IMR-90 (cell line): ENCODE measurements around the gene ADGRF5. TPM values are rescaled to one million over a fixed set of nuclear protein-coding genes. Genes with fewer than 3 reads are reported as not detected.

ENCODE experiments used
- ATAC-seq: fragments of 200-7000 bp; cut with Tn5 transposase; 2 replicates; pipeline ENCODE4 v1.9.1; 2020; ENCODE audit warnings: low read depth, mild to moderate bottlenecking, moderate library complexity
- BruUV-seq: library from RNA; stranded (reverse); fragments of 400-500 nt; replicated peaks from 2 replicates; lab custom pipeline; 2021; lab: Mats Ljungman, UMichigan
- CTCF ChIA-PET: fragments of 300-600 bp; formaldehyde crosslinking; extraction: SDS; loops from one replicate; lab custom pipeline; 2021; ENCODE audit warnings: antibody characterized with exemption; lab: Yijun Ruan, JAX
- POLR2A ChIA-PET: fragments of 300-600 bp; sonication (Branson Sonifier 250); formaldehyde crosslinking; loops from one replicate; lab custom pipeline; 2022; ENCODE audit warnings: antibody characterized with exemption; ENCODE audit not compliant: unreplicated experiment; lab: Charles Lee
- DNase-seq: peaks from one replicate; pipeline ENCODE4 v3.0.0; 2013
- H2AFZ ChIP-seq: replicated peaks from 2 replicates; pipeline ENCODE3; 2013; ENCODE audit warnings: low read length, mild to moderate bottlenecking; ENCODE audit not compliant: poor library complexity
- H2AK5ac ChIP-seq: 2 replicates; pipeline ENCODE4 v1.6.1; 2013; ENCODE audit warnings: low read depth, low read length, inconsistent platforms
- H2AK9ac ChIP-seq: replicated peaks from 2 replicates; pipeline ENCODE3; 2013; ENCODE audit warnings: mild to moderate bottlenecking, low read depth, low read length, moderate library complexity; ENCODE audit not compliant: poor library complexity
- H2BK120ac ChIP-seq: 2 replicates; pipeline ENCODE4 v1.6.1; 2013; ENCODE audit warnings: low read depth, low read length, inconsistent platforms
- H2BK15ac ChIP-seq: 3 replicates; pipeline ENCODE4 v1.6.1; 2013; ENCODE audit warnings: low read depth, low read length, inconsistent platforms
- H2BK20ac ChIP-seq: 2 replicates; pipeline ENCODE4 v1.6.1; 2013; ENCODE audit warnings: low read depth, mild to moderate bottlenecking, inconsistent platforms, low read length, moderate library complexity
- H2BK5ac ChIP-seq: 2 replicates; pipeline ENCODE4 v1.6.1; 2013; ENCODE audit warnings: mild to moderate bottlenecking, low read depth, low read length, inconsistent platforms; ENCODE audit not compliant: poor library complexity, severe bottlenecking
- H3K14ac ChIP-seq: replicated peaks from 2 replicates; pipeline ENCODE4 v1.6.1; 2013; ENCODE audit warnings: low read depth, low read length, inconsistent platforms
- H3K18ac ChIP-seq: 2 replicates; pipeline ENCODE4 v1.6.1; 2013; ENCODE audit warnings: low read depth, low read length, control low read depth
- H3K23ac ChIP-seq: 2 replicates; pipeline ENCODE4 v1.6.1; 2013; ENCODE audit warnings: low read depth, low read length, inconsistent platforms
- H3K27ac ChIP-seq: 2 replicates; pipeline ENCODE4 v1.5.1; 2013; ENCODE audit warnings: mild to moderate bottlenecking, control low read depth, low read length; ENCODE audit not compliant: insufficient read depth
- H3K27me3 ChIP-seq: 2 replicates; pipeline ENCODE4 v1.6.1; 2013; ENCODE audit warnings: low read length; ENCODE audit not compliant: control insufficient read depth, insufficient read depth
- H3K36me3 ChIP-seq: 2 replicates; pipeline ENCODE4 v1.6.1; 2013; ENCODE audit warnings: low read length, mixed read lengths; ENCODE audit not compliant: control insufficient read depth, insufficient read depth
- H3K4ac ChIP-seq: 2 replicates; pipeline ENCODE4 v1.6.1; 2013; ENCODE audit warnings: low read depth, low read length, inconsistent platforms
- H3K4me1 ChIP-seq: 2 replicates; pipeline ENCODE4 v1.6.1; 2013; ENCODE audit warnings: low read length, mixed read lengths; ENCODE audit not compliant: control insufficient read depth, insufficient read depth
- H3K4me2 ChIP-seq: 2 replicates; pipeline ENCODE4 v1.6.1; 2013; ENCODE audit warnings: low read depth, mild to moderate bottlenecking, control low read depth, low read length, moderate library complexity
- H3K4me3 ChIP-seq: 2 replicates; pipeline ENCODE4 v1.5.1; 2013; ENCODE audit warnings: low read depth, mild to moderate bottlenecking, control low read depth, low read length, moderate library complexity; ENCODE audit not compliant: insufficient read depth
- H3K56ac ChIP-seq: 2 replicates; pipeline ENCODE4 v1.6.1; 2013; ENCODE audit warnings: low read length, inconsistent platforms; ENCODE audit not compliant: insufficient read depth; ENCODE audit errors: extremely low read depth
- H3K79me1 ChIP-seq, 2 experiments: 2 replicates each; pipeline ENCODE4 v1.6.1; 2013; ENCODE audit warnings: low read length in 2 of 2, inconsistent platforms in 1 of 2, low read depth in 1 of 2
- H3K9ac ChIP-seq: 2 replicates; pipeline ENCODE4 v1.6.1; 2013; ENCODE audit warnings: low read depth, low read length, control low read depth
- H3K9me1 ChIP-seq: 2 replicates; pipeline ENCODE4 v1.6.1; 2013; ENCODE audit warnings: low read length, inconsistent platforms; ENCODE audit not compliant: insufficient read depth
- H3K9me3 ChIP-seq: 2 replicates; pipeline ENCODE4 v1.6.1; 2013; ENCODE audit warnings: low read length; ENCODE audit not compliant: control insufficient read depth, insufficient read depth
- H4K20me1 ChIP-seq: 2 replicates; pipeline ENCODE4 v1.6.1; 2013; ENCODE audit warnings: low read length, inconsistent platforms; ENCODE audit not compliant: insufficient read depth
- H4K5ac ChIP-seq: 2 replicates; pipeline ENCODE4 v1.6.1; 2013; ENCODE audit warnings: mild to moderate bottlenecking, low read depth, low read length, control low read depth
- H4K8ac ChIP-seq, 2 experiments: 2 replicates each; pipeline ENCODE4 v1.6.1; 2013; ENCODE audit warnings: low read depth in 2 of 2, low read length in 2 of 2, control low read depth in 1 of 2, inconsistent platforms in 1 of 2
- H4K91ac ChIP-seq: 2 replicates; pipeline ENCODE4 v1.6.1; 2013; ENCODE audit warnings: low read depth, low read length, inconsistent platforms; ENCODE audit not compliant: insufficient read depth
- BHLHE40 ChIP-seq: fragments of 150-350 bp; IDR thresholded peaks from 2 replicates; pipeline ENCODE4 v1.6.1; 2016; ENCODE audit warnings: mild to moderate bottlenecking, low read depth, low read length
- CHD1 ChIP-seq: IDR thresholded peaks from 2 replicates; pipeline ENCODE4 v1.6.1; 2012; ENCODE audit warnings: low read depth, low read length, improper control_type of control experiment
- FOS ChIP-seq: fragments of 150-350 bp; IDR thresholded peaks from 2 replicates; pipeline ENCODE4 v1.6.1; 2016; ENCODE audit warnings: low read depth, low read length
- MAZ ChIP-seq: IDR thresholded peaks from 2 replicates; pipeline ENCODE4 v1.6.1; 2012; ENCODE audit warnings: low read depth, mild to moderate bottlenecking, low read length, improper control_type of control experiment, moderate library complexity, borderline replicate concordance
- MXI1 ChIP-seq: IDR thresholded peaks from 2 replicates; pipeline ENCODE4 v1.6.1; 2012; ENCODE audit warnings: low read depth, mild to moderate bottlenecking, low read length, moderate library complexity, borderline replicate concordance
- NFE2L2 ChIP-seq: fragments of 150-350 bp; IDR thresholded peaks from 2 replicates; pipeline ENCODE4 v1.6.1; 2016; ENCODE audit warnings: low read depth, mild to moderate bottlenecking, low read length
- POLR2A ChIP-seq: IDR thresholded peaks from 2 replicates; pipeline ENCODE4 v1.6.1; 2012; ENCODE audit warnings: mild to moderate bottlenecking, low read depth, low read length
- RAD21 ChIP-seq: IDR thresholded peaks from 2 replicates; pipeline ENCODE4 v1.6.1; 2012; ENCODE audit warnings: low read length, improper control_type of control experiment
- RCOR1 ChIP-seq: IDR thresholded peaks from 2 replicates; pipeline ENCODE4 v1.6.1; 2012; ENCODE audit warnings: mild to moderate bottlenecking, low read length, improper control_type of control experiment; ENCODE audit not compliant: insufficient replicate concordance
- RFX5 ChIP-seq: IDR thresholded peaks from 2 replicates; pipeline ENCODE4 v1.8.0; 2012; ENCODE audit warnings: low read depth, mild to moderate bottlenecking, low read length, moderate library complexity
- SMC3 ChIP-seq: fragments of 150-350 bp; IDR thresholded peaks from 2 replicates; pipeline ENCODE4 v1.6.1; 2016; ENCODE audit warnings: low read depth, mild to moderate bottlenecking, antibody characterized with exemption, low read length, moderate library complexity
- WGBS, 2 experiments: methylation state at CpG; one replicate each; pipeline versions ENCODE4 v1.1.5 to v1.1.7; 2013; ENCODE audit warnings: missing lambda C conversion rate in 2 of 2; ENCODE audit not compliant: insufficient read length in 1 of 2; ENCODE audit errors: extremely low coverage in 2 of 2; 5-methylcytosine and 5-hydroxymethylcytosine counted together
- dilution Hi-C: fragments of 300-500 bp; cut with HindIII; formaldehyde crosslinking; loops from one replicate; pipeline ENCODE4 v1.14.3; 2018; ENCODE audit warnings: low sequenced_read_pairs; ENCODE audit not compliant: unreplicated experiment
- in situ Hi-C: fragments of 300-500 bp; cut with MboI; formaldehyde crosslinking; loops from 3 replicates; pipeline ENCODE4 v1.14.3; 2019; ENCODE audit warnings: low sequenced_read_pairs, inconsistent platforms, mixed read lengths
- intact Hi-C: fragments of 100-400 bp; cut with micrococcal nuclease; formaldehyde crosslinking; loops from 2 replicates; pipeline ENCODE4 v1.10.0; 2022
- polyA plus RNA-seq, 3 experiments: library from polyadenylated mRNA; depleted of rRNA; stranded (reverse); fragments of >200 nt; gene quantifications; 2 replicates each; pipeline ENCODE4 v1.2.3, GENCODE V29; 2012; ENCODE audit warnings: low replicate concordance in 1 of 3
- total RNA-seq: library from RNA; depleted of rRNA; stranded (reverse); fragments of >200 nt; gene quantifications from 2 replicates; pipeline ENCODE4 v1.2.3, GENCODE V29; 2012
- TF ChIP-seq, protein P1 (sequence below): fragments of 150-350 bp; IDR thresholded peaks from 2 replicates; pipeline ENCODE4 v1.6.1; 2016; ENCODE audit warnings: low read depth, mild to moderate bottlenecking, low read length, moderate library complexity, borderline replicate concordance
- TF ChIP-seq, protein P2 (sequence below): fragments of 150-350 bp; IDR thresholded peaks from 2 replicates; pipeline ENCODE4 v1.6.1; 2017; ENCODE audit warnings: mild to moderate bottlenecking, antibody characterized with exemption, low read length, low read depth
- TF ChIP-seq, protein P3 (sequence below): conservative IDR thresholded peaks from 2 replicates; pipeline ENCODE4 v1.5.1; 2012; ENCODE audit warnings: mild to moderate bottlenecking, low read depth, low read length, improper control_type of control experiment

The ADGRF5 gene
- total and polyA plus RNA-seq, 2 of the 4 experiments (the other 2 are of a cell fraction) = not detected

DNA sequence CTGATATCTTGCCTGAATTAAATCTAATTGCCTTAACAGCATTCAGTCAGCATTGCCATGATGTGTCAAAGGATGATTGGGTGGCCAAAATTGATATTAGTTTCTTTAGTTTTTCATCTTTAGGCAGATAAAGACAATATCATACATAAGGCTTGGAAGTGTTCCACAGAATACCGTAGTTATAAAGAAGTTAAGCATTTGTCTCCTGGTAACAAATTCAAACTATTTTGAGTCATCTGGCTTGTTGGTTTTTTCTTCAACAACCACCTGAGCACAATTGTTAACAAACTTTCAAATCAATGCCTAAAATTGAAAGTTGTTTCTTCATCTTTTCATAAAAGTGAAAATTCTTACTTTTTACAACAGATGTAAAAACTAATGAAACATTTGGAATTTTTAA is 47.5 kb upstream of the ADGRF5 start:
- no peak overlapping the region for H3K14ac ChIP-seq
- H3K4ac ChIP-seq = no peak overlapping the region
- H3K27me3 ChIP-seq = no peaks in the 10 kb centered on the region
- H3K23ac ChIP-seq = no peak overlapping the region
- H2BK15ac ChIP-seq = no peak overlapping the region
- no peak overlapping the region for H4K5ac ChIP-seq
- ChIA-PET POLR2A (no interaction called here), CTCF (no interaction called here)
- no peak overlapping the region for H2AK9ac ChIP-seq
- no peak overlapping the region for H3K4me3 ChIP-seq
- H3K56ac ChIP-seq = no peak overlapping the region
- H2BK5ac ChIP-seq = no peak overlapping the region
- no peaks in the 10 kb centered on the region for H3K79me1 ChIP-seq
- no peak overlapping the region for H2BK120ac ChIP-seq
- no peak overlapping the region for H2BK20ac ChIP-seq
- H4K8ac ChIP-seq = no peak overlapping the region
- H3K9ac ChIP-seq = no peak overlapping the region
- H4K91ac ChIP-seq = no peak overlapping the region
- H3K4me2 ChIP-seq = no peak overlapping the region
- H3K4me1 ChIP-seq = no peaks in the 10 kb centered on the region
- no peaks in the 10 kb centered on the region for H4K20me1 ChIP-seq
- no peak overlapping the region for H3K18ac ChIP-seq
- TF ChIP-seq, protein P1, sequence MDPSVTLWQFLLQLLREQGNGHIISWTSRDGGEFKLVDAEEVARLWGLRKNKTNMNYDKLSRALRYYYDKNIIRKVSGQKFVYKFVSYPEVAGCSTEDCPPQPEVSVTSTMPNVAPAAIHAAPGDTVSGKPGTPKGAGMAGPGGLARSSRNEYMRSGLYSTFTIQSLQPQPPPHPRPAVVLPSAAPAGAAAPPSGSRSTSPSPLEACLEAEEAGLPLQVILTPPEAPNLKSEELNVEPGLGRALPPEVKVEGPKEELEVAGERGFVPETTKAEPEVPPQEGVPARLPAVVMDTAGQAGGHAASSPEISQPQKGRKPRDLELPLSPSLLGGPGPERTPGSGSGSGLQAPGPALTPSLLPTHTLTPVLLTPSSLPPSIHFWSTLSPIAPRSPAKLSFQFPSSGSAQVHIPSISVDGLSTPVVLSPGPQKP = no peak
- TF ChIP-seq, protein P2, sequence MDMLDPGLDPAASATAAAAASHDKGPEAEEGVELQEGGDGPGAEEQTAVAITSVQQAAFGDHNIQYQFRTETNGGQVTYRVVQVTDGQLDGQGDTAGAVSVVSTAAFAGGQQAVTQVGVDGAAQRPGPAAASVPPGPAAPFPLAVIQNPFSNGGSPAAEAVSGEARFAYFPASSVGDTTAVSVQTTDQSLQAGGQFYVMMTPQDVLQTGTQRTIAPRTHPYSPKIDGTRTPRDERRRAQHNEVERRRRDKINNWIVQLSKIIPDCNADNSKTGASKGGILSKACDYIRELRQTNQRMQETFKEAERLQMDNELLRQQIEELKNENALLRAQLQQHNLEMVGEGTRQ = no peak
- TF ChIP-seq MXI1 = no peak
- TF ChIP-seq, protein P3, sequence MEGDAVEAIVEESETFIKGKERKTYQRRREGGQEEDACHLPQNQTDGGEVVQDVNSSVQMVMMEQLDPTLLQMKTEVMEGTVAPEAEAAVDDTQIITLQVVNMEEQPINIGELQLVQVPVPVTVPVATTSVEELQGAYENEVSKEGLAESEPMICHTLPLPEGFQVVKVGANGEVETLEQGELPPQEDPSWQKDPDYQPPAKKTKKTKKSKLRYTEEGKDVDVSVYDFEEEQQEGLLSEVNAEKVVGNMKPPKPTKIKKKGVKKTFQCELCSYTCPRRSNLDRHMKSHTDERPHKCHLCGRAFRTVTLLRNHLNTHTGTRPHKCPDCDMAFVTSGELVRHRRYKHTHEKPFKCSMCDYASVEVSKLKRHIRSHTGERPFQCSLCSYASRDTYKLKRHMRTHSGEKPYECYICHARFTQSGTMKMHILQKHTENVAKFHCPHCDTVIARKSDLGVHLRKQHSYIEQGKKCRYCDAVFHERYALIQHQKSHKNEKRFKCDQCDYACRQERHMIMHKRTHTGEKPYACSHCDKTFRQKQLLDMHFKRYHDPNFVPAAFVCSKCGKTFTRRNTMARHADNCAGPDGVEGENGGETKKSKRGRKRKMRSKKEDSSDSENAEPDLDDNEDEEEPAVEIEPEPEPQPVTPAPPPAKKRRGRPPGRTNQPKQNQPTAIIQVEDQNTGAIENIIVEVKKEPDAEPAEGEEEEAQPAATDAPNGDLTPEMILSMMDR = no peak
- no peak for TF ChIP-seq RAD21
- TF ChIP-seq MAZ = no peak
- TF ChIP-seq RCOR1 = no peak
- TF ChIP-seq RFX5 = no peak
- no peak for TF ChIP-seq BHLHE40
- TF ChIP-seq FOS = no peak
- no peak for TF ChIP-seq POLR2A
- TF ChIP-seq CHD1 = no peak
- no peak for TF ChIP-seq NFE2L2
- TF ChIP-seq SMC3 = no peak
- DNase-seq (no peak), ATAC-seq (no peak)
- H3K9me1 ChIP-seq = no peaks in the 10 kb centered on the region
- intact Hi-C loops (no loop called here), in situ Hi-C loops (no loop called here), dilution Hi-C loops (no loop called here)
- no peak overlapping the region for H2AFZ ChIP-seq
- WGBS, 2 experiments = no CpG with 5 or more reads among the region's 1 CpG
- H3K9me3 ChIP-seq = no peaks in the 10 kb centered on the region
- no peak overlapping the region for H2AK5ac ChIP-seq
- no peak overlapping the region for H3K27ac ChIP-seq
- no TSS peak for BruUV-seq
- no peaks in the 10 kb centered on the region for H3K36me3 ChIP-seq
